GM18951 (cell line): ENCODE measurements around the gene RIOX2.
A peak's percentile ranks its signal among the peaks of the same experiment; 100 is the strongest.
"Not testable (repeated sequence)": the region's sequence is repeated elsewhere in the genome, so short reads cannot be mapped to it uniquely, and the experiment has no call there.

Experiments
- POLR2A ChIP-seq: IDR thresholded peaks from 4 replicates; pipeline ENCODE4 v1.6.1; 2011; ENCODE audit warnings: mild to moderate bottlenecking; ENCODE audit not compliant: insufficient read length, insufficient read depth; ENCODE audit errors: extremely low read depth
- in situ Hi-C: fragments of 300-500 bp; cut with MboI; formaldehyde crosslinking; loops from one replicate; pipeline ENCODE4 v1.12.0; 2022; ENCODE audit warnings: low sequenced_read_pairs, mixed read lengths, inconsistent platforms; ENCODE audit not compliant: unreplicated experiment

Gene RIOX2

DNA sequence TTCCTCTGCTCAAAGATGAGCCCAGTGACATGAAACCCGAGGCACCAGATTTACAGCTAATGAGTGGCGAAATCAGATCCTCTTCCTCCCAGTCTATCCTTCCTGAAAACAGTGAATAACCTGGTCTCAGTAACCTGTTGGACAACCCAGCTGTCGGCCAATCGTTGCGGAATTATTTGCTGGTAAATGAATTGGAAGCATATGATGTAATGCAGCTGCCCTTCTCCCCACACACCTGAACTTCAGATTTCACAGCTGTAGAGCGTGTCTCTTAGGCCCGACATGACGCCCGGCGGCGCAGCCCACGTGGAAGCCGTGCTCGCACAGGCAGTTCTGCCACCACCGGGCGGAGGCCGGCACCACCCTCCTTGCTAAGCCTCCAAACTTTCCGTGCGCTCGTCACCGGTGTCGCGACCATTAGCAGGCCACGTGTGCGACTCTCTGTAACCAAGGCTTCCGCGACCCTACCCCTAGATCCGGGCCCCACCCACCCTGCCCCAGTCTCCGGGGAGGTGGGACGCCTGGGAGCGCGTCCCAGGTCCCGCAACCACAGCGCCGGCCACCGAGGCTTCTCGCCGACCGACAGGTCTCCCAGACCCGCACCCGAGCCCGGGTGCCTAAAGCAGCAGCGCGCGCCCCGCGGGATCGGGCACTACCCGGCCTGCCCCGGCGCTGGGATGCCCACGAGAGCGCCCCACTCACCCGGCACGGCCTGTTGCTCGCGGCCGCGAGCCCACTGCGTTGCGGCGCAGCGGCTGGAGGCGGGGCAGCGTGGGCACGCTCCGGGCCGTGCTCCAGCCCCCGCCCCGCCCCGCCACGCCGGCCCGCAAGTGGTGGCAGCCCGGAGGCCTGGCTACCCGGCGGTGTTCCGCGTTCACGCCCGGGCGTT lies at the start of gene RIOX2:
Gene RIOX2 (minus strand): TSS at position 753 of the 889 bp plus-strand sequence. CDS start 4,838 bp downstream, outside the sequence.
- TF ChIP-seq POLR2A, result peak; percentile 92
- in situ Hi-C loops, result no loop called here

DNA sequence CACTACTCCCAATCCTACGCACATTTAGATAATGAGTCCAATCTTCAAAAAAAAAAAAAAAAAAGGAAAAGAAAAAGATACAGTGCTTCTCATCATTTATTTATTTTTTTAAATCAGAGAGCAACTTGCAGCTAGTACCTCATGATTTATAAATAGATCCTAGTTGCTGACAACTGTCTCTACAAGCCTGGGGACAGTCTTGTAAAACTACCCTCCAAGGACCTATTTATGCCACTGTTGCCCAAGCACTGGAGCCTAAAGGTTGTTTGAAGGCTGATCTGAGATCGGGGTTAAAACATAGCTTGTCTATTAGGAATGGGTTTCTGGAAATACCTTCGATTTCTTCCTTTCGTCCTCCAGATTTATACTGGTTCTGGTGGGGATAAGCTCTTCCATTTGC lies 48.2 kb upstream of the RIOX2 start:
- no peak for TF ChIP-seq POLR2A
- in situ Hi-C loops, result no loop called here

DNA sequence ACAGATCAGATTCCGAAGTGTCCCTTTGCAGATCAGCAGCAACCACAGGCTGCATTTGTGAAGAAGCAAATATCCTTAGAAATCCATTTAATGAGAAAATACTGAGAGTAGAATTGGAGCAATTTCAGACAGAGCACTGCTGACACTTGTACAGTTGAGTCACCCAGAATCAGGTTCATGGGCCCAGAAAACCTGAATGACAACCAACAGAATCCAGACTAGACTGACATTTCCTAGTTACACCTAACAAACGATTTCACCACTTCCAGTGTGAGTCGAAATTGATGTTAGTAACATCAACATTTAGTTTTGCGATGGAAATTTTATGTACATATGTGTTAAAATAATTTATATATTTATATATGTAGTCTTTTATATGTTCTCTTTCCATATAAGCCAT lies 46.1 kb upstream of the RIOX2 start:
- in situ Hi-C loops, result loop anchor here (5.0 kb wide), 1 partner anchor 226 kb away; no protein-coding TSS in a partner anchor
- TF ChIP-seq POLR2A, result no peak

DNA sequence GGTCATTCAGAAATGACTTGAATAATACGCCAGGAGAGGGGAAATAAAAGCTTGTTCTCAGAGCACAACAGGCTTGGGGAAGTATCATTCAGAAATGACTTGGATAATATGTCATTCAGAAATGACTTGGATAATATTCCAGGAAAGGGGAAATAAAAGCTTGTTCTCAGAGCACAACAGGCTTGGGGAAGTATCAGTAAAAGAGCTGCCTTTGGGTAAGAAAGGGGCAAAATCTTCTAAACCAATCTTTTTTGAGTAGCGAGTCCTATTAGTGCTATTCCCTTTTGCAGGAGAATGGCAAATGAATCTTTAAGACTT lies 42.0 kb upstream of the RIOX2 start:
- in situ Hi-C loops, result no loop called here
- no peak for TF ChIP-seq POLR2A

DNA sequence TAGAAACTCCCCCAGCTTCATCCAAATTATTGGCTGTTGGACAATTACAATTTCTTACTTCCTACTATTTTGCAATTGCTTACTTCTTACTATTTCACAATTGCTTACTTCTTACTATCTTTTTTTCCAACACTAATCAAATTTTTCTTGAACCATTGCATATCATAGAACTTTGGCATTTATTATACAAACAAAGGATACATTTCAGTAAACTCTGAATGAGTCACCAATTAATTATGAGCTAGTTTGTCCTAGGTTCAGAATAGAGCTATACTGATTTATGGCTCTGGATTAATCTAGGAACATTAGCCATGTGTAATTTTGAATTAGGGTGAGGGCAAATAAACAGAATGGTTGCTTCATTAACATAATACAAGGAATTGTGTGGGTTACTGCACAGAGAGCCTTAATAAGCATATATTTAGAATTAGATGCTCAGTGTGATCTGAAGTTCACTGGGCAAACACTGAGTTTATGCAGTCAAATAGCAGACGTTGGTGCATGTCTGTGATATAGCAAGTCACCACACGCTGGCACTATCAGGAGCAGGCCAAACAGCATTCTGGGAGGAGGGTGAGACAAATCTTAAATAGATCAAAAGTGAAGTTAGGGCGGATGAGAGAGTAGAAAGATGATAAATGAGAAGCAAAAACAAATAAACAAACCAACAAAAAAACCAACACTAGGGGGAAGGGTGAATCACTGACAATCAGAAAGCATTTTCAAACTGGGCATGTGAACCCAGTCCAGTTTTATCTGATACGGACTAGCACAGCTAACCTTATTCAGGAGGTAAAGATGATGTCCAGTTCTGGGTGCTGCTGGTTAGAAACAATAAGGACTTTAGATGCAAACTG lies 41.4 kb upstream of the RIOX2 start:
- in situ Hi-C loops, result no loop called here
- no peak for TF ChIP-seq POLR2A

DNA sequence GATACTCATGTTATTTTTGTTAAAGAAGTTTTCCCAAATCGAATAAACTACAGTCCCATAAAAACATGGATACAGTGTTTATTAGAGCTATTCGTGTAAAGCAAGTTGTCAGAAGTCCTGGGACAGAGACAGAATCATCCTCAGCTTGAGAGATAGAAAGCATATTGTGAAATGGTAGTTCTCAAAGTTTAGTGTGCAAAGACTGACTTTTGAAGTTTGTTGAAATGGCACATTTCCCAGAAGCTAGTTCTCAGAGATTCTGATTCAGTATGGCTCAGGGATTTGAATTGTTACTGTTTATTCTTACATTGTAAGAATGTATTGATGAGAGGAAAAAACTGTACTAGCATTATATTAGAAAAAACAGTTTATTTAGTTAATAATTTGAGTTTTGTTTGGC lies 40.7 kb upstream of the RIOX2 start:
- no peak for TF ChIP-seq POLR2A
- in situ Hi-C loops, result no loop called here

DNA sequence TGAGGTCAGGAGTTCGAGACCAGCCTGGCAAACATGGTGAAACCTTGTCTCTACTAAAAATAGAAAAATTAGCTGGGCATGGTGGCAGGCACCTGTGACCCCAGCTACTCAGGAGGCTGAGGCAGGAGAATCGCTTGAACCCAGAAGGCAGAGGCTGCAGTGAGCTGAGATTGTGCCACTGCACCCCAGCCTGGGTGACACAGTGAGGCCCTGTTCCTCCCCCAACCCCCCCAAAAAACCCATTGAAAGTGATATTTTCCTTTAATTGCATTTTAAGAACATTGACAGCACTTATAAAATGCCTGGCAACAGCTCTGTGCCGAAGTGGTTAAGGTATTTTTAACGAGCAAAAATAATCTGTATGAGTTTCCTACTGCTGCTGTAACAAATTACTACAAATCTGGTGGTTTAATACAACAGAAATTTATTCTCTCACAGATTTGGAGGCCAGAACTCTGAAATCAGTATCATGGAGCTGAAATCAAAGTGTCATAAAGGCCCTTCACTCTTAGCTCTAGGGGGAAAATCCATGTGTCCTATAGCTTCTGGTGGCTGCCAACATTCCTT lies 38.7 kb upstream of the RIOX2 start:
- in situ Hi-C loops, result not testable (repeated sequence)

DNA sequence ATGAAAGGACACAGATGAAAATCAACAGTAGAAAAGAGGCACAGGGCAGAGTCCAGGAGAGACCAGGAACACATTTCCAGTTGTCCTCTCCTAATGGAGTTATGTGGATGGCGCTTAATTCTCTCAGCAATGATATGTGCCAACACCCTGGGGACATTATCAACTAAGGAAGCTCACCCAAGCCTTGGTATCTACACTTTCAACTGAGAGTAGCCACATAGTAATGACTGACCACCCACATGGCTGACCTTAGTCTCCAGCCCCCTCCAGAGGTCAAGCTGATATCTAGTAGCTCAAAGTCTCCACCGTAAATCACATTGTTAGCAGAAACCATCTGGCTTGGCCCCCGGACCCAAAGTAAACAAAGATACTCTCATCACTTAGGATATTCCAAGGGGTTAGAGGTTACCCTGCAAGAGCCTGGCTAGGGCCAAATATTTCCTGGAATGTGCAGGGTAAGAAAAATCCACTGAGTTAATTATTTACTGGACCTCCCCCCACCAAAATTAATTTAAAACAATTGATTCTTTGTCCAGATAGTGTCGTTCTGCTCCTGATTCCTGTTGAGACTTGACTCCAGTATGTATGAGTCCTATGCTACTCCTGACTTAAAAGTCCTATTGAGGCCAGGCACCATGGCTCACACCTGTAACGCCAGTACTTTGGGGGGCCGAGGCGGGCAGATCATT lies 38.1 kb upstream of the RIOX2 start:
- no peak for TF ChIP-seq POLR2A
- in situ Hi-C loops, result no loop called here

DNA sequence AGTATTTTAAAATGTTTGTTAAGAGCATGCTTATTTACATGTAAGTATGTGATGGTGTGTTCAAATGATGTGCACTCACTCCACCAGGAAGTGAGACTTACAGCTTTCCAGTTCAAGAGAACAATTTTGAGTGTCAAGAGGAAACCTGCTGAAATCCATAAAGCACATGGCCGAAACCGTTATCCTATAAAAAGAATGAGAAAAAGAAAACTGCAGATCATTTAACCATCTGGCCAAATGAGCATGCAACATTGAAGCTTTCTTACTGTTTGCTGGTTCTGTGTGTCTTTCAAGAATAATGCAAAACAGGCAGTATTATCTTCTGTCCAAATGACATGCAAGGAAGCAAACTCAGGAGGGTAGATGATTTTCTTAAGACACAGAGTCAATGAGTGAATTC lies 36.6 kb upstream of the RIOX2 start:
- no peak for TF ChIP-seq POLR2A
- in situ Hi-C loops, result no loop called here

DNA sequence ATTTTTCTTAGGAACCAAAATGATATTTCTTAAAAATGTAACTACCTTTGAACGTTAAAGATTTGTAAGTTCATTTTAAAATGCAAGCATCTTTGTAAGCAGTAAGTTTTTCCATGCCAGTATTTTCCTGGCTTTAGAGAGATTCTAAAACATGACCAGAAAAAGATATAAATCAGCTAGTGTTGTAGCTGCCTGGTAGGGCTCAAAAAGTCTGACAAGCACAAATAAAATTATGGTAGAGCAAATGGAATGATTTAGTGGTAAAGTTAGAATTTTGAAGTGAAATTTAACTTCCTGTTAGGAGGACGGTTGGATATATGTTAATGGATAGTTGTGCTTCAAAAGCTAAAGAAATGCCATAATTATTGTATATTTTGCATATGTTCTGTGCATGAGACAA lies 33.2 kb upstream of the RIOX2 start:
- in situ Hi-C loops, result no loop called here
- no peak for TF ChIP-seq POLR2A

DNA sequence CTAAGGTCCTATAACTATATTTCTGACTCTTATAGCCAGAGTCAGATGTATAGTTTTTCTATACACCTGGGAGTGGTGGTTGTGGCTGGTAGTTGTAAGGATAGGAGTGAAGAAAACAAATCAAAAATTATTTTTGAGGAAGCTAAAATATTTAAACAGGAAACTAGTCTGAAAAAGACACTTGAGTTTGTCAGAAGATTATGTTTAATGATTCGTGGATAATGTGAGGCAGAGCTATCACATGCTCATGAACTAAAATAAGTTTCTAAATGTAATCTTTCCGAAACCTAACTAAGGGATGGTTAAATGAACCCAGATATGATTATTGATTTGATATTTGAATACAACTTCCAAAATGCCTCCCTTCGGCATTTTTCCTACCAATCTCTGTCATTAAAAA lies 32.5 kb upstream of the RIOX2 start:
- no peak for TF ChIP-seq POLR2A
- in situ Hi-C loops, result no loop called here

DNA sequence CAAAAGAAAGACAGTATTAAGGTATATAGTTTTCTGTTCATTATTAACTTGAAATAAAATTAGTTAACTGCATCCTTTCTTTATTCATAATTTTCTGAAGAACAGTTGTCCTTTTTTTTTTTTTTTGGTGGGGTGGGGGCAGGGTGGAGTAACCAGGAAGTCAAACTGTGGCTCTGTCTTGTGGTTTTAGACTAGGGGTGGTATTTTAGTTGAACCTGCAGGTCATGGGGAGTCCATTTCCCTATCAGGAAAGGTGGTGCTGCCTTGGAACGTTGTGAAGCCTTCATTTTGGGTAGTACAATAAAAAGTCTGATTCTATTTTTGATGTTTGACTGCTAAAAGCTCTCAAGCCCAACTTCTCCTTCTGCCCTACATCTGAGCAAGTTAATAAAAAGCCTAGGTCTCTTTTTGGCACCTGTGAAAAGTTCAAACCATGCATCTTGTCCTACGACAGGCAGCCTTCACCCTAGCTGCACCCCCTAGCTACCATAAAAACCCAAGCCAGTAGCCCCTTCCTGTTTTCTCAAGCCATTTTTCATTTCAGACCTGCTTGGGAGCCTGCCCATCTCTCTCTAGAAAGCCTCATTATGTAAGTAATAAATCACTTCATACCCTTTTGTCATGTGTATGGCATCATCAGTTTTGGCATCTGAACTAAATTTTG lies 31.2 kb upstream of the RIOX2 start:
- TF ChIP-seq POLR2A, result no peak
- in situ Hi-C loops, result no loop called here

DNA sequence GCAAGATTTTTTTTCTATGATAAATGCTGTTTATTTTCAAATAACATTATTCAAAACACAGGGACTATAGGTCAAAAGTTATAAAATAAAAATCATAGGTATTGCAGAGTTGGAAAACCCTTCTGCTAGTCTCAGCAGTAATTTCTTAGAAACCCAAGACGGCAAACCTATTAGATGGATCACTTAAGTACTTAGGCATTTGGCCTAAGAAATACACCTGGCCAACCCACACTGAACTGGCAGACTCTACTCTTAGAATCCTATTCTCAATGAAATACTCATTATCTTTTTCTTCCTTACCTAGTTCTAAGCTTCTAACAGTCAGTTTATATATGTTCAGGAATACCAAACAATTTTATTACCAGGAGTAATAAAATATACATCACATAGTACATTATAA lies 30.5 kb upstream of the RIOX2 start:
- in situ Hi-C loops, result no loop called here
- TF ChIP-seq POLR2A, result no peak
